ENCODE measurements around the gene AFAP1L2.

AFAP1L2 gene

DNA sequence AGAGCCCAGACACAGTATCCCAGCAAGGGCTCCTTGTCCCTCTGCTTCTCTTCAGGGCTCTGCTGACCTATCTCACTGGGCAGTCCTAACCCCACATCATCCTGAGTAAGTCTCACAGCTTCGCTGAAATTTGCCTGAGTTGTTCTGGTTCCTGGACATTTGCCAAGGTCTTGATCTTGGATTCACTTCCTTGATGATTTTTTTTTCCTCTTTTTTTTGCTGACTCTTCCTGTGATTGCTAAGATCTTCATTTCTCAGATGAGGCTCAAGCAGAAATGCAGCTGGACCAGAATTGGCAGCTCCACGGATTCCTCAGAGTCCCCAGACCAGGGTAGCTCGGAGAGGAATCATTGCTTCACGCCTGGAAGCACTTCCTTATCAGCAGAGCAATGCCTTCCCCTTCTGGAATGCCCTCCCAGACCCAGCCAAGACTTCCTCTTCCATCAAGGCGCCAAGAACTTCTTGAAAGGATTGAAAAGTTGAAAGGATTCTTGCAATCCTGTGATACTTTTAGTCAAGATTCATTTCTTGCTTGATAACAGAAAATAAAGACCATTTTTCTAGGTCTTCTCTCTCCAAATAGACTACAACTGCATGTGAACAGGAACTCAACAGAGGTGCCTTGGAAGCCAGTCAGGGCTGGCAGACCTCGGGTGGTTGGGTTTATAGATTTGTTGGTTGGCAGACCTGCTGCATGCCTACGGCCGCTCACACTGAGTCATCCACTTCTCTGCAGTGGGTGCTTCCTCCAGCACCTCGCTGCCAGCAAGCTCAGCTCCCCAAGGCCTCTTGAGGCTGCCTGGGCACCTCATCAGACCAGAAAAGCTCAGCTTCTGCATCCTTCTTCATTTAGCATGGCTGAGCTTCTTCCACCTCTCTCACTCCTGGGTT is 8.8 kb upstream of the AFAP1L2 start:
- peak; percentile 31 for DNase-seq (ENCODE audit: low read depth)

DNA sequence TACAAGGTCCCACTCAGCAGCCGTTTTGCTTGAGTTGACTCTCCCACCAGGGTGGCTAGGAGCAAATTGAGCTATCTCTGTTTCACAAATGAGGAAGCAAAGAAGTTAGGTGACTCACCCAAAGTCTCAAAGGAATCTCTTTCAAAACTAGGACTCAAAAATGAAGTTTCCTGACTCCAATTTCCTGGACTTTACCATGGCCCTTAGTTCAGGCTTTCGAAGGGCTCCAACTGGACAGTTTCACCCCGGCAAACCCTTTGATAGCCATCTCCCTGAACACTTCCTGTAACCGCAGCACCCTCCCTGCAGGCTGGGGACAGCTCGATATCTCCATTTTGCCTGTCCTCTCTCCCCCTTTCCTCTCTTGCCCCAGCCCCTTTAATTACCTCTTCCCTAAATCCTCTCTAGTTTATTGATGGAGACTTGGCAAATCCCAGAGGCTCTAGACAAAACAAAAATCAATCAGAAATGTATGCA is 4.7 kb upstream of the AFAP1L2 start:
- no peak for DNase-seq (ENCODE audit: low read depth)

DNA sequence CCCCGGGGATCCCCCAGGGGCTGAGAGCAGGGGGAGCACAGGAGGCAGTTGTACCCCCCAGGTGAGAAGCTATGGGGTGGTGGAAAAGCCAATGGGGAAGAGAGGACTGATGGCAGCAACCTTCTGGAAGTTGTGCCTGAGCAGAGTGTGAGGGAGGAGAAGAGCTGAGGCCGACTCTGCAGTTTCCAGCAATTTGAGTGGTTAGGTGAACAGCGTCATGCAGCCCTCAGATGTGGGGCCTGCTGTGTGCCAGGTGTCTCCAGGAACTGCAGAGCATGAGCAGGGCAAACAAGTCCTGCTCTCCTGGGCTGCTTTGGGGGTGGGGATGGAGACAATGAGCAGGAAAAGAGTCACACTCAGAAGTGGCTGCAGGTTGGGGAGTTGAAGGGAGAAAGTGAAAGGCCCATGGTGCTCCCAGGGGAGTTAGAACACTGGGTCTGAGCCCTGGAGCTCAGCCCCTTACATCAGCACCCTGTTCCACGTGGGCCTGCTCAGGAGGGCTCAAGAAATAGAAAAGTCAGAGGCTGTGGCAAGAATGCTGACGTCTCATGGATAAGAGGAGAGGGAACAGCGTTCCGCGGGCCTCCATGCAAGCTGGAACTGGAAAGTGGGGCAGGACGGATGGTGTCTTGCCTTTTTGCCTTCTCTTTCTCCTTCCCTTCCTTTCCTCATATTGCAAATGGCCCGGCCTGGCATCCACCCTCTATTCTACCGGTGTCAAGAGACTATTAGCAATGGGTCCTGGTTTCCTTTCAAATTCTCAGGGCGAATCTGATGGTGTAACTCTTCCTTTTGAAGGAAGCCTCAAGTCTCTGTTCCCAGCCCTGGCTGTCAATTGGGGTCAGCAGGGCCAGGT is 4.0 kb upstream of the AFAP1L2 start:
- DNase-seq (ENCODE audit: low read depth) = no peak

DNA sequence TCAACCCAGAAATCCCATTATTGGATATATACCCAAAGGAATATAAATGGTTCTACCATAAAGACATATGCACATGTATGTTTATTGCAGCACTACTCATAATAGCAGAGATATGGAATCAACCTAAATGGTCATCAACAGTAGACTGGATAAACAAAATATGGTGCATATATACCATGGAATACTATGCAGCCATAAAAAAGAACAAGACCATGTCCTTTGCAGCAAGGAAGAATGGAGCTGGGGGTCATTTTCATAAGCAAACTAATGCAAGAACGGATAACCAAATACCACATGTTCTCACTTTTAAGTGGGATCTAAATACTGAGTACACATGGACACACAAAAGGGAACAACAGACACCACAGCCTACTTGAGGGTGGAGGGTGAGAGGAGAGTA is 2.2 kb upstream of the AFAP1L2 start:
- no peak for DNase-seq (ENCODE audit: low read depth)

DNA sequence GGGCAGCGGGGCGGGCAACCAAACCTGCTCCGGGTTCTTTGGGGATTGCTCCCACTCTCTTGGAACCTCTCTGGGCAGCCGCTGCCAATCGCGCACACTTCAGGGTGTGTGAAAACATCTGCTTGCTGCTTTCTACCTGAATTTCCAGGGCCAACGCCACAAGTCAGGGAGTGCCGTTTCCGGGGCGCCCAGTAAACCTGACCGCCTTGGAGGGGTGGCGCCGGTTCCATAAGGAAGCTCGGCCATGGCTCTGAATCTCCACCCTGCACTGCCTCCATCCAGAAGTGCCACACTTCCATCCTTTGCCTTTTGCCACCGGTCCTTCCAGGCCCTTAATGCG is 679 bp upstream of the AFAP1L2 start:
- no peak for DNase-seq (ENCODE audit: low read depth)

DNA sequence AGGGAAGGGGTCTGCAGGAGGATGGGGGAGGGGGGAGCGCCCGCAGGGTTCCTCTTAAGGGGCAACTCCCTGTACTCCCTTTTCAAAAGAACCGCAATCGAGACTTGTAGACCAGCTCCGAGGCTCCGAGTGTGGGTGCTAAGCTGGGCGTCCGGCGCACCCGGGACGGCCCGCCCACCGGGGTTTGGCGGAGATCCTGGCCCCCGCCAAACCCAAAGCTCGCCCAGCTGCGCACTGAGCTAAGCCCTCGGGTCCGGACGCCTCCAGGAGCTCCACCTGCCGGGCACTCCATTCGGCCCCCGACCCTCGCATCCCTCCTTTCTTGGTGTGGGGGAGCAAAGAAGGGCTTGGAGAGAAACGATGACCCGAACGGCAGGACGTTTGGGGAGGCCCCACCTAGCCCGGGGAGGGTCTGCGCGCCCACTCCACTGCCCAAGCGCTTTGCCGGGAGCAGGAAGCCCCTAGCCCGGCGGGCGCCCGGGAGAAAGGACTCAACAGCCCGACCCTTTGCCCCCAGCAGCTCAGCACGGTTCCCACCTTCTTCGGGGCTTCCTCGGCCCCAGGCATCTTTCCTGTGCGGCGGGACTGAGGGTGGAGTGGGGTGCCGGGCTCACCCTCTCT is 651 bp downstream of the AFAP1L2 start:
- no peak for DNase-seq (ENCODE audit: low read depth)

DNA sequence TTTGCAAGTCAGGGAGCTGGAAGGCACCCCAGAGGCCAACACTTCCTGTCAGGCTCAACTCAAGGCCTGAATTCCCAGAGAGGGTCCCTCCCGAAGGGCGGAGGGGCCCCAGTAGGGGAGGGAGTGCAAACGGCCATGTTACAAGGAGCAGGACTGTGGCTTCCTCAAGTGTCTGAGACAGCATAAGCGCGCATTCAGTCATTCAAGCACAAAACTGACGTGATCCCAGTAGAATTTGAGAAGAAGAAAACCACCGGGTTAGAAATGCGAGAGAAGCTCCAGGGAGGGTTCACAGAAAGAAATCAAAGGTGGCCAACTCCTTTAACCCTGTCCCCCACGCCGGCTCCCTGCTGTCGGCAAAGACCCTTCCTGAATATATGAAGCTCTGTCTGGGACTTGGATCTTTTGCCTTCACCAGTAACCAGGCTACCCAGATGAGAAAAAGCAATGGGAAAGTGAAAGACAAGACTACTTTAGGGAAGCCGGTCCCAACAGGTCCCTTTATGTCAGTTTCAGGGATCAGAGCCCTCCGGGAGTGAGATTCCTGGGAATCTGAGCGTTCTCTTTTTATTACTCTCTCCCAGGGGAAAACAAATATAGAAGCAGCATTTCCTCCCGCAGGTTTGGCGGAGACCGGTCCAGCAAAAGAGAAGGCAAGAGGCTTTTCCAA is 1.3 kb downstream of the AFAP1L2 start:
- DNase-seq (ENCODE audit: low read depth) = no peak

DNA sequence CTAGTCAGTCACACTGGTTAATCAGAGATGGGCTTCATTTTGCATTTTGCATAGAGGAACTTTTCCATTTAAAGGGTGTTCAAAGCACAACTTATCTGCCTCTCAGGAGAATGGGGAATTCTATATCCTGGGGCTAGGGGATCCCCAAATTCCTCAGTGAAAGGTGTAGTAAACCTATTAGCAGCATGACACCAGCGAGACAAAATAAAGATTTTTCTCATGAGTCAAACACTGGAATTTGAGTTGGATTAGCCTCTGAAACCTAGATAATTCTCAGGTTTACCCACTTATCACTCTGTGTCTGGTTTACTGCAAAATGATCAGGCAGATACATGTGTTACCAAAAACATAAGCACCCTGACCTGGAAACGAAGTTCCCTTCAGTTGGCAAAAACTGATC is 2.1 kb downstream of the AFAP1L2 start:
- DNase-seq (ENCODE audit: low read depth) = no peak

DNA sequence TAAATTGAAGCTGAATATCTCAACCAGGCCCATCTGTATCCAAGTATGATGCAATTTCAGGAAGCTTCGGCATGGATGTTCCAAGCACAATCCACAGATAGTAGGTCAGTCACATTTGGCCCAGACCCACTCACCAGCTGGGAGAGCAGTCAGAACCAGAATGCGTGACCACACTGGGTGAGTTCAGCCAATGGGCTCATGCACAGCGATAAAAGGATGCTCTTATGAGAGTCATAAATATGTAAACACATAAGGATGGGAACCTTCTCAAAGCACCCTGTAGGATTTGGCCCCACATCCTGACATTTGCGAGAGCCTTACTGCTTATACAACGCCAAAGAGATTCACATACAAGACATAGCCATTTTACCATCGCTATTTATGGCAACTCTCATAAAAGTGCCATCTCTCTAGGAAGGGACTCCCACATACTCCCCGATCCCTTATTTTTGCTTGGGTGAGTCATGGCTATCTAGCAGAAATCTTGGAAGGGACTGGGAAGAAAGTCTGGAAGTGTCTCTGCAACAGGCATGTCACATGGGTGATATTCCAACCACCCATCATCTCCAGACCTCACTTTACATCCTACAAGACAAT is 3.0 kb downstream of the AFAP1L2 start:
- DNase-seq (ENCODE audit: low read depth) = no peak

DNA sequence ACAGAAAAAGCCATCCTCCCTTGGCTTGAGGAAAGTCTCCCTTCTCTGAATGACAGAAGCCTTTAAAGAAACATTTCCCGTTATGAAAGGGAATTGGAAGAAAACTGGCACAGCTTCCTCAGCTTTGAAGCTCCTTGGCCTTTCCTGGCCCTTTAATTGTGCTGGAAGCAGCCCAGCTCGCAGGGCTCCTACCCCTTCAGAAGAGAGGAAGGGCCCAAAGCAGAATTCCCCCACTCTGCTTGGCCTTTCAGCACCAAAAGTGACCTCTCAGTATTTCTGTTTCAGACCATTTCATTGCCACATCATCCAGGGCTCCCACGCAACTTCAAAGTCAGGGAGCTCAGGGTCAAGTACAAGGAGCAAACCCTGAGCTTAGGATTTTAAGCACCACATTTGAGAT is 4.2 kb downstream of the AFAP1L2 start:
- DNase-seq (ENCODE audit: low read depth) = no peak

DNA sequence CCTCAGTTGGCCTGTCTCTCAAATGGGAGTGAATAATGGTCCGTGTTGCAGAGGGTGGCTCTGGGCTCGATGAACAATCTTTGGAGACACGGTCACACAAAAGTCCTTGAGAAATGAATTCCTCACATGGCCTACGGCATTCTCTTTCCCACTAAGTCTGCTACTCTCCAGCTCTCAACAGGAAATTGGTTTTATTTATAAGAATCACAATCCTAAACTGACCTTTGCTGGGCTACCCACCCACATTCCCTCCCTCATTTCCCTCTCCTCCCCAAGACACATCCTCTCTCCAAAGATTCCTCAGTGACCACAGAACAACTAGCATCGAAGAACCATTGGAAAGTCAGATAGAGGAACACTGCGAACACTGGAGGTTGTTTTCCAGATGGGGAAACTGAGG is 4.7 kb downstream of the AFAP1L2 start:
- no peak for DNase-seq (ENCODE audit: low read depth)

DNA sequence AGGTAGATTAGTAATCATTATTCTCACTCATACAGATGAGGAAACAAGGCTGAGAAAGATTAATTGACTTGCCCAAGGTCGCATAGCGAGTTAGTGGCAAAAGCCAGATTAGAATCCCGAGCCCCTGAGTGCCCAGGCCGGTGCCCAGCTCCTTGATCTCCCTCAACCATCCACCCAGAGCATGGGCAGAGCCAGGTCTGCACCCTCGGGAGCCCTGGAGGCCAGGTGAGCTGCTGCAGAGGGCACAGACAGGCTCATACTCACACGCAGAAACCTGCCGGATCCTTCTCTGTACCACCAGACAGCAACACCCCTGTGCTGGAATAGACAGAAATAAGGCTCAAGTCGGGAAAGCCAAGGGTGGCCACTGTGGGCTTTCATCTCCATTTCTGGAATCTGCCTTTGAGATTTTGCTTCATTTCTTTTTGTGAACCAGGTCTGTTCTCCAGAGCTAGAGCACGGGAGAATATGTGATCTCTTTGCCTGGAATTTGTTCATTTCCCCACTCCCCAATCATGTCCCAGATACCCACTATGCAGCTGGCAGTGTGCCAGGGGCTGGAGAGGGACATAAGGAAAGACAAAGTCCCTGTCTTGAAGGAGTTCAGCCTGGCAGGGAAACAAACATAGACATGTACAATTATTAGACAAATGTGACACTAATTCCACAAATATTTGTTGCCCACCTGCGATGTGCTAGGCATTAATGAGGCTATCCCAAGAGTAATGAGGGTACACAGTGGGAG is 5.5 kb downstream of the AFAP1L2 start:
- DNase-seq (ENCODE audit: low read depth) = no peak

DNA sequence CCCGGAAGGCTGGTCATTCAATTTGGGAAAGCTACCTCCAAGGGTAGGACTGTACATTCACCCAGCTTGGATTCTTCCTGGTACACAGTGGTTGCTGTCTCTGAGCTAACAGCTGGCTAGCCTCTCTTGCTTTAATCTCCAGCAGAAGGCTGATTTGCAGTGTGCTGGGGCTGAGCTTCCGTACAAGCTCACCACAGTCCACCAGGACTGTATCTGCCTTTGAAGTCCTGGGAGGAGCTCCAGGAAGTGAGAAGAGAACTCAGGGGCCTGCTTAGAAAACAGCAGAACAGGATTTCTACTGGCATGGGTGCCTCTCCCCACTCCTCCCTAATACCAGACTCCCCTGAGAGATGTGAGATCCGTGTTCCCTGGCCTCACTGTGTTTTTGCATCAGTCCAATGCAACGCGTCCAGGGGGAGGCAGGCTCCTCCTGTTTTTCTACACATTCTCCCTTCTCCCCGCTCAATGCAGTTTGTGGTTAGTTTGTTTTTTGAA is 6.6 kb downstream of the AFAP1L2 start:
- DNase-seq (ENCODE audit: low read depth) = no peak

DNA sequence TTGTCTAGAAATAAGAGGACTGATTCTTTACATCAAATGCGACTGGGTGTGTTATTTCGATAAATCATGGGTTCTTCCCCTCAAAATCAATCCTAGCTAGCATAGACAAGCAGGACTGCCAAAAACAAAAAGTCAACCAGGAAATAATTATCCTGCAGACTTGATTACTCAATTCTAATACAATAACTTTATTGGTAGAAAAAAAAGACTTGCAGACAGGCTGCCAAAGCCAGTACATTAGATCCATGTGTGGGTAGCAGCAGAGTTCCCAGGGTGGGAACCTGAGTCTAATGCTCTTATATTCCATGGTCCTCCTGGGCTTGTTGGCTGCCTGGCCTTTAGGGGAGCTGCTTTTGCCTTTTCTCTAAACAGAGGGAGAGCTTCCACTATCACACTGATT is 7.8 kb downstream of the AFAP1L2 start:
- no peak for DNase-seq (ENCODE audit: low read depth)

DNA sequence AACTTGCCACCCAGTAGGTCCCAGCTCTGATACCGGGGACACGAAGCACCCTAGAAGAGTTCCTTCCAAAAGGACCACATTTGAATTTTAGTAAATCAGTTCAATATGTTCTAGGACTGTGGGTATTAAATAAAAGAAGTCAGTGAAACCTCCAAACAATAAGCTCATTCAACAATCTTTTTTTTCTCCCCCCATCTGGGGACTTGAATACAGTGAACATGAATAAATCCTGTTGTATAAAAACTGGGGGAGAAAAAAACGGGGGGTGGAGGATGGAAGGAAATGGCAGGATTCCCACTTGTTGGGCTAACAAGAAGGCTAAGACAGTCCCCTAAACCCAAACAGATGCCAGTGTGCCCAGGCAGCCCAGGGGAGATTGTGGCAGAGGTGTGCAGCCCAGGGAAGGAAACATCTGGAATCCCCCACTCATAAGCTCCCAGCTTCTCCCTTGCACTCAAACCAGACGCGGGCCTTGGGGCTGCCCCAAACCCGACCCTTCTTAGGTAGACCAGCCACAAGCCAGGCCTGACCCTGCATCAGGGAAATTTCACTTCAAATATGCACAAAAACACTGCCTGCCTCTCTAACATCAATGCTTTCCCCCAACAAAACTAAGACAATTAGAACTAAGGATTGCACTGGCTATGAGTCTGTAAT is 8.8 kb downstream of the AFAP1L2 start:
- no peak for DNase-seq (ENCODE audit: low read depth)

DNA sequence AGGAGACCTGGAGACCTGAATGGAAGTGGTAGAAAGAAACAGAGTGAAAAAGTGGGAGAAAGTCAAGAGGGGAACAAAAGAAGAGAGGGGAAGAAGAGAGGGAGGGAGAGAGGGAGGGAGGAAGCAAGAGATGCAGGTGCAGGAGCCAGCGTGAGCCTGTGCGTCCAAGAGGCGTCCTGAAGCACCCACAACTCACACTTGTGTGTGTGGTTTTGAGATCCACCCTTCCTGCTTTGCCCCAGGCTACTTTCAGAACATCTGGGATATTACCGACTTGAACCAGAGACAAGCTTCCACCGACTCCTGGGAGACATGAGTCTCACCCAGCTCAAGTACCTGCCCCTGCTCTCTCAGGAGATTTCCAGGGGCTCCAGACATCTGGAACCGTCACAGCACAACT is 9.8 kb downstream of the AFAP1L2 start:
- no peak for DNase-seq (ENCODE audit: low read depth)

DNA sequence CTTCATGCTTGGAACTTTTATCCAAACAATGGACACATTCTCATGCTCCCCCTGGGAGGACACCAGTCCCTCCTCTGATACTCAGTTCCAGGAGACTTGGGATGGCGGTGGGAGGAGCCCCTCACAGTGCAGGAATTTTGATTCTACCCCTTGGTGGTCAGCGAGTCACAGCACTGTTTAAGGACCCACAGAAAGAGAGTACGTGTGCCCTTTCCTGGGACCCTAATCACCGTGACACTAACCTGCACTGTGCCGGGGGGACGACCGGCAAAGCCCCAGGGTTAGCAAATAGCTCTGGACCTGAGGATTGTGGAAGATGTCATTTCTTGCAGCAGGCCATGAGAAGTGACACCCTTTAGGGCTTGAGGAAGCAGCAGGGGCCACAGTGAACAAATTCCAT is 10.4 kb downstream of the AFAP1L2 start:
- no peak for DNase-seq (ENCODE audit: low read depth)

DNA sequence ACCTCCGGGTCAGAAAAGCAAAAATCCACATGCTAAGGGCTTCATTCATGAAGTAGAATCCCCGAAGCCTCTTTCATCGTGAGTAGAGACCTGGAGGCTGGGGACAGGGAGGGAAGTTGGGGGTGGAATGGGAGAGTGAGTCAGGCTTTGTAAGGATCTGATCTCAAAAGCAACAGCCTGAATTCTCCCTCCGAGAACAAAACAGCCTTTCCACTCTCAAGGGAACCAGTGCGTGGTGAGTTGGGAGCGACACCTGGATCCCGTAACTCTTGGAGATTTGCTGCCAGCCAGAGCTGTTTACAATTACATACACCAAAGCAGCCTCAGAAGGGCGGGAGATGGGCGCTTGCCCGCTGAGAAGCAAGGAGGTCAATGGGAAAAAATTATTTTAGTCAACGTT is 10.8 kb downstream of the AFAP1L2 start:
- no peak for DNase-seq (ENCODE audit: low read depth)

DNA sequence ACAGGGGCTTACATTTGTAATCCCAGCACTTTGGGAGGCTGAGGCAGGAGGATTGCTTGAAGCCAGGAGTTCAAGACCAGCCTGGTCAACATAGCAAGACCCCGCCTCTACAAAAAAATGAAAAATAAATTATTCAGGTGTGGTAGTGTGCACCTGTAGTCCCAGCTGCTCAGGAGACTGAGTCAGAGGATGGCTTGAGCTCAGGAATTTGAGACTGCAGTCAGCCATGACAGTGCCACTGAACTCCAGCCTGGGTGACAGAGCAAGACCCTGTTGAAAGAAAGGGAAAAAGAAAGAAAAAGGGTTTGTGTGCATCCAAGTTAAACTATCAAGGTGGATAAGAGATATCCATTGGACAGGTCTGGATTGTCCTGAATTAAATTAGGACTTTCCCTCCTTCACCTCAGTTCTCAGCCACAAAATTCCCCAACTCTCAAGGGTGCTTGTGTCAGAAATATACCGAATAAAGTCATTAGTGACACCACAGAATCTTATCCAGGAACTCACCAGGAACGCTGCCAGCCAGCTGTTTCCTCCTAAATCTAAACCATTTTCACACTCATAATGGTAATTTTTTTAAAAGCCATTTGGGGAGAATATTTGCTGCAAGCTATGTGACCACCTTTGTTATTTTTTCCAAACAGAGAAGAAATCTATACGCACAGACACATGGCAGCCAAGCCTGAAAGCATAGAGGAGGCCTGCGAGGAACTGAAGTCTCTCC is 12.0 kb downstream of the AFAP1L2 start:
- DNase-seq (ENCODE audit: low read depth) = no peak

DNA sequence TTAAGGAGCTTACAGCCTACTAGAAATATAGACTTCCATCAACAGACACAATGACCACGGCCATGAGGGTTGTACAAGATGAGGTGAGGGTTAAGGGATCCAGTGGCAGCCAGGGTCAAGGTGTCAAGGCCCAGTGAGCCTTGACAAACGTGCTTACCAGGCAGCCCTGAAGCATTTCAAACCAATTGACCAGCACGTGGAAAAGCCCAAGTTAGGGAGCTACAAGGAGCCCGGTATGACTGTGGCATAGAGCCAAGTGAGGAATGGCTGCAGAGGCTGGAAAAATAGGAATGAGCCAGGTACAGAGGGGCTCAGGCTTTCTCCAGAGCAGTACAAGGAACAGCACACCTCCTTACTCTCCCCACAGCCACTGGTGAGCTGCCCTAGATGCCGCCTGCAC is 12.7 kb downstream of the AFAP1L2 start:
- DNase-seq (ENCODE audit: low read depth) = no peak

Measured in stromal cell of bone marrow (primary cell).